RWPE1 (cell line): ENCODE data around the gene DEFB132.
"Not testable (repeated sequence)": the region's sequence is repeated elsewhere in the genome, so short reads cannot be mapped to it uniquely, and the experiment has no call there.

Source experiments
- CTCF ChIA-PET: fragments of 350-600 bp; sonication (Branson Sonifier 250); formaldehyde crosslinking; extraction: SDS; loops from one replicate; lab custom pipeline; 2021; lab: Yijun Ruan, JAX
- POLR2A ChIA-PET: fragments of 400-600 bp; formaldehyde crosslinking; extraction: SDS; loops from one replicate; lab custom pipeline; 2020; ENCODE audit warnings: antibody characterized with exemption; ENCODE audit not compliant: low non-redundant PET; lab: Yijun Ruan, JAX
- DNase-seq: peaks from one replicate; pipeline ENCODE4 v3.0.0; 2012; ENCODE audit warnings: low spot score
- H3K27ac ChIP-seq: fragments of 450-650 bp; 2 replicates; pipeline ENCODE4 v1.5.1; 2017
- TF ChIP-seq, protein P1 (sequence below): fragments of 450-650 bp; conservative IDR thresholded peaks from 2 replicates; pipeline ENCODE4 v1.5.1; 2017; ENCODE audit warnings: low read depth, mild to moderate bottlenecking

The DEFB132 gene

DNA sequence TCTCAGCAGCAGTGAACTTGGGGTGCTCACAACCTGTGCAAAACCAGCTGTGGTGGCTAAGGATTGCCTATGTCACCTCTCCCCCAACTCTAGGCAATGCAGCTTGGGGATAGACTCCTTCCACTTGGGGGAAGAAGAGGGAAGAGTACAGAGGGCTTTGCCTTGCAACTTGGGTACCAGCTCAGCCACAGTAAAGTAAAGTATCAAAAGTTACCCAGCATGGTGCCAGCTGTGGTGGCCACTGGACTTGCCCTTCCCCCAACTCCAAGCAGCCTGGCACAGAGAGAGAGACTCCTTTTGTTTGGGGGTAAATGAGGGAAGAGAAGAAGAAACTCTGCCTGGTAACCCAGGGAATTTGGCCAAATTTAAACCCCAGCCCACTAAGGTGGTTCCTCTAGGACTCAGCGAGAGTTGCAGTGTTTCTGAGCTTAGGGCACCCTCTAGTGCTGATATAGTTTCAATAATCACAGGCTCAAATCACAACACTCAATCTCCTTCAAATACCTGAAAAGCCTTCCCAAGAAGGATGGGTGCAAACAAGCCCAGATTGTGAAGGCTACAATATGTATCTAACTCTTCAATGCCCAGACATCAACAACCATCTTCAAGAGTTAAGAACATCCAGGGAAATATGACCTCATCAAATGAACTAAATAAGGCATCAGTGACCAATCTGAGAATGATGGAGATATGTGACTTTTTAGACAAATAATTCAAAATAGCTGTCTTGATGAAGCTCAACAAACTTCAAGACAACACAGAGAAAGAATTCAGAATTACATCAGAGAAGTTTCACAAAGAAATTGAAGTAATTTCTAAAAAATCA, 38.0 kb upstream of the DEFB132 start:
- H3K27ac ChIP-seq = no peak overlapping the region
- CTCF ChIA-PET = interaction anchor here (1.4 kb wide), 1 partner anchor 47 kb away, joined by 6 read pairs; no protein-coding TSS in a partner anchor
- POLR2A ChIA-PET = no interaction called here
- TF ChIP-seq, protein P1, sequence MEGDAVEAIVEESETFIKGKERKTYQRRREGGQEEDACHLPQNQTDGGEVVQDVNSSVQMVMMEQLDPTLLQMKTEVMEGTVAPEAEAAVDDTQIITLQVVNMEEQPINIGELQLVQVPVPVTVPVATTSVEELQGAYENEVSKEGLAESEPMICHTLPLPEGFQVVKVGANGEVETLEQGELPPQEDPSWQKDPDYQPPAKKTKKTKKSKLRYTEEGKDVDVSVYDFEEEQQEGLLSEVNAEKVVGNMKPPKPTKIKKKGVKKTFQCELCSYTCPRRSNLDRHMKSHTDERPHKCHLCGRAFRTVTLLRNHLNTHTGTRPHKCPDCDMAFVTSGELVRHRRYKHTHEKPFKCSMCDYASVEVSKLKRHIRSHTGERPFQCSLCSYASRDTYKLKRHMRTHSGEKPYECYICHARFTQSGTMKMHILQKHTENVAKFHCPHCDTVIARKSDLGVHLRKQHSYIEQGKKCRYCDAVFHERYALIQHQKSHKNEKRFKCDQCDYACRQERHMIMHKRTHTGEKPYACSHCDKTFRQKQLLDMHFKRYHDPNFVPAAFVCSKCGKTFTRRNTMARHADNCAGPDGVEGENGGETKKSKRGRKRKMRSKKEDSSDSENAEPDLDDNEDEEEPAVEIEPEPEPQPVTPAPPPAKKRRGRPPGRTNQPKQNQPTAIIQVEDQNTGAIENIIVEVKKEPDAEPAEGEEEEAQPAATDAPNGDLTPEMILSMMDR = peak; percentile 61
- DNase-seq = peak; percentile 56

DNA sequence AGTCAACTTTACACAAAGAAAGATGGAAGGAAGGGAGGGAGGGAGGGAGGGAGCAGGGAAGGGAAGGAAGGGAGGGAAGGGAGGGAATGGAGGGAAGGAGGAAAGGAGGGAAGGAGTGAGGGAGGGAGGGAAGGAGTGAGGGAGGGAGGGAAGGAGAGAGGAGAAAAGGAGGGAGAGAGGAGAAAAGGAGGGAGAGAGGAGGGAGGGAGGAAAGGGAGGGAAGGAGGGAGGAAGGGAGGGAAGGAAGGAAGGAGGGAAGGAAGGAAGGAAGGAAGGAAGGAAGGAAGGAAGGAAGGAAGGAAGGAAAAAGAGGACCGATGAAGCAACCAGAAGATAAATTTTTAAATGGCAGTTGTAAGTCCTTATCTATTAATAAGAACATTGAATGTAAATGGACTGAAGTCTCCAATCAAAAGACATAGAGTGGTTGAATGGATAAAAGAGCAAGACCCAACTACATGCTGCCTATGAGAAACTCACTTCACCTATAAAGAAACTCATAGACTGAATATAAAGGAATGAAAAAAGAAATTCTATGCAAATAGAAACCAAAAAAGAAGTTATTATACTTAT, 36.2 kb upstream of the DEFB132 start:
- CTCF ChIA-PET = interaction anchor here (0.6 kb wide), 1 partner anchor 13 kb away, joined by 3 read pairs; no protein-coding TSS in a partner anchor
- POLR2A ChIA-PET = no interaction called here
- TF ChIP-seq, protein P1 = no peak
- no peak overlapping the region for H3K27ac ChIP-seq
- no peak for DNase-seq

DNA sequence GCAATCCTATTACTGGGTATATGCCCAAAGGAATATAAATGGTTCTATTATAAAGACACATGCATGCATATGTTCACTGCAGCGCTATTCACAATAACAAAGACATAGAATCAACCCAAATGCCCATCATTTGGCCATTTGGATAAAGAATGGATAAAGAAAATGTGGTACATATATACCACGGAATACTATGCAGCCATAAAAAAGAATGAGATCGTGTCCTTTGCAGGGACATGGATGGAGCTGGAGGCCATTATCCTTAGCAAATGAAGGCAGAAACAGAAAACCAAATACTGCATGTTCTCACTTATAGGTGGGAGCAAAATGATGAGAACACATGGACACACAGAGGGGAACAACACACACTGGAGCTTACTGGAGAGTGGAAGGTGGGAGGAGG, 31.6 kb upstream of the DEFB132 start:
- CTCF ChIA-PET = interaction anchor here (0.7 kb wide), 1 partner anchor 69 kb away, joined by 3 read pairs; no protein-coding TSS in a partner anchor
- DNase-seq, POLR2A ChIA-PET, H3K27ac ChIP-seq: not testable (repeated sequence)

DNA sequence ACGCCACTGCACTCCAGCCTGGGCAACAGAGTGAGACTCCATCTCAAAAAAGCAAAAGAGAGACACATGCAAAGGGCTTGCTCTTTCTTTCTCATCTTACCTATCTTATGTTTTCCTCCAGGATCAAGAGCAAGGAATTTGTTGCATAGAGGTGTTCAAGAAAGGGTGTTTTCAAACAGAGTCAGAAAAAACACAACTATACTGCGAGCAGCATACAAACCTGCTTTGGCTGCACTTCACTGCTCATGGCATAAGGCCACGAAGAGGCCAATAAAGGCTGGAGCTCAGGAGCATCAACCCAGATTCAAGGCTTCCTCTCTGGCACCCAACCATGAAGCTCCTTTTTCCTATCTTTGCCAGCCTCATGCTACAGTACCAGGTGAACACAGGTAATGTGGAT, 30.6 kb upstream of the DEFB132 start, which contains the start of gene DEFB129:
Gene DEFB129, plus strand, starts transcription at position 301 of the 400 bp plus-strand sequence. Its CDS starts 31 bp downstream, at position 332.
- TF ChIP-seq, protein P1 = no peak
- CTCF ChIA-PET = no interaction called here

DNA sequence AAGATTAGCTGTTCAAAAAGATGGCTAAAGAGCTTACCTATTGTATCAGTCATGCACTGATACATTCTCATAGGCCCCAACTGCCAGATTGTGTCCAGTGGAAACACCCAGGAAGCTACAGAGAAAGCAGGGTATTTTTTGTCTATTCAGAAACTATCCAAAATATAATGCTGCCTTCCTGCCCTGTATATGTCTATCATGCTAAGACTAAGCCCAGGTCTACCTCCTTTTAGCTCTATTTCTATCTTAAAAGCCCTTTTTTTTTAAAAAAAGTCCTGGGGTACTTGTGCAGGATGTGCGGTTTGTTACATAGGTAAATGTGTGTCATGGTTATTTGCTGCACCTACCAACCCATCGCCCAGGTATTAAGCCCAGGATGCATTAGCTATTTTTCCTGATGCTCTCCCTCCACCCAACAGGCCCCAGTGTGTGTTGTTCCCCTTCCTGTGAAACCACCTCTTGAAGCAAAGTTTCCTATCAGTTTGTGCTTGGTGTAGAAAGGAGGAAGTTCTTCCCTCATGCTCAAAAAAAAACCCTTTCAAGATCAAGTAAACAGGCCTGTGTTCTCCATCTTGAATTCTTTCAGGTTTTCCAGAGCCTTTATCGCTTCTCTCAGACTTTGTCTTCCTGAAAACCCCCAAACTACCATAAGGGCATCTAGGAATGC, 30.0 kb upstream of the DEFB132 start:
- ChIA-PET CTCF (no interaction called here), POLR2A (no interaction called here)
- H3K27ac ChIP-seq = no peak overlapping the region
- no peak for DNase-seq
- TF ChIP-seq, protein P1 = no peak

More for the DNA sequence above, 30.6 kb upstream of the DEFB132 start, which contains the start of gene DEFB129:
- no peak for DNase-seq
- H3K27ac ChIP-seq = no peak within 1 kb of the TSS
- POLR2A ChIA-PET = no interaction called here

DNA sequence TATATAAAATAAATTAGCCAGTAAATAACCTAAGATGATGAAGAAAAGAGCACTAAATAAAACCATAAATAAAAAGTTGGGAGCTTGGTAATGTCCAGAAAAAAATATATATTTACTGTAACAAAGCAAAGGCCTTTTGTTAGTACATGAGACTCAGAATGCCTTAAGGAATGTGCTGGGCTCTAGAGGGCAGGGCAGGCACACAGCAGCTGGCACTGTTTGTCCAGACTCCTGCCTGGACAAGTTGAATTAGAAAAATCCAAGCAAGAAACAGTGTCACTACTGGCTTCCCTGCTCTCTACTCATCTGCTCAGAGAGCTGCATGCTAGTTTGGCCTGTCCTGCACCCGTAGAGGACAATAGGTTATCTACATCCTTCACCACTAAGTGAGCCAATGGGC, 21.6 kb upstream of the DEFB132 start:
- TF ChIP-seq, protein P1 = peak; percentile 77
- H3K27ac ChIP-seq = no peak overlapping the region
- peak; percentile 66 for DNase-seq
- ChIA-PET CTCF (interaction anchor here (0.5 to 1.7 kb wide), 5 partner anchors 22 to 95 kb away, joined by 3 to 11 read pairs (median 5); no protein-coding TSS in a partner anchor), POLR2A (no interaction called here)
